Lower leg skin (tissue), 3 donors: ENCODE measurements around the gene DHRS13.

Experiments
- POLR2A ChIP-seq, 2 donors: fragments of 450-650 bp; IDR thresholded peaks; one replicate each; pipeline ENCODE4 v1.6.1; 2016 to 2017; ENCODE audit warnings: antibody characterized with exemption in 2 of 2, mild to moderate bottlenecking in 1 of 2, moderate library complexity in 1 of 2
- TF ChIP-seq, protein P1 (sequence below), 3 donors: fragments of 450-650 bp; IDR thresholded peaks; one replicate each; pipeline ENCODE4 v1.5.1; 2016; ENCODE audit warnings: antibody characterized with exemption in 3 of 3, mild to moderate bottlenecking in 3 of 3, moderate library complexity in 2 of 3

DNA sequence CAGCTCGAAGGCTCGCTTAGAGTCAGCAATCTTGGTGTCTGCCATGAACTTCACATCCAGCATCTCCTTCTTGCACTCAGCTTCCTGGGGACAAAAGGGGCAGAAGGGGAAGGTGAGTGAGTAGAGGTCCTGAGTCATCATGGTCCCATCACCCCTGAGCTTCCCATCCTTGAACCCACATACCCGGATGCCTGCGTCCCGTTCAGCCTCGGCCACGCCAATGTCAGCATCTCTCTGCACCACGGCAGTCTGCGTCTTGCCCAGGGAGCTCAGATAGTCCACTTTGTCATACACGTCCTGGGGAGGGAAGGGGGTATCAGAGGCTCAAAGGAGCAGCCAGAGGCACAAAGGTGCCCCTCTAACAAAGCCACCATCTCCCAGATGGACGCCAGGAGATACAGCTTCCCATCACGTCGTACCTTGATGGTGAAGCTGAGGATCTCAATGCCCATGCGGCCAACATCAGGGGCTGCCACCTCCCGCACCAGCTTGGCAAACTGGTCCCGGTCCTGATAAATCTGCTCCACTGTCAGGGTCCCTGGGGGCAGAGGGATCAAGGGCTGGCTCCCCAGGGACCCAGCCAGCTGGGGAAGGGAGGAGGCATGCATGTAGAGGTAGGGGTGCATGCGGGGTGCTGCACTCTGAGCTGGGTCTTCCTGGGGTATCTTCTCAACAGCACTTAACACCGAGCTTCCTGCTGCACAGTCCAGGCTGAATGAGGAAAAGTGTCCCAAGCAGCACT is 20.6 kb downstream of the DHRS13 start:
- TF ChIP-seq POLR2A (IDR thresholded peaks at IDR 0.05): no peak
- TF ChIP-seq, protein P1, sequence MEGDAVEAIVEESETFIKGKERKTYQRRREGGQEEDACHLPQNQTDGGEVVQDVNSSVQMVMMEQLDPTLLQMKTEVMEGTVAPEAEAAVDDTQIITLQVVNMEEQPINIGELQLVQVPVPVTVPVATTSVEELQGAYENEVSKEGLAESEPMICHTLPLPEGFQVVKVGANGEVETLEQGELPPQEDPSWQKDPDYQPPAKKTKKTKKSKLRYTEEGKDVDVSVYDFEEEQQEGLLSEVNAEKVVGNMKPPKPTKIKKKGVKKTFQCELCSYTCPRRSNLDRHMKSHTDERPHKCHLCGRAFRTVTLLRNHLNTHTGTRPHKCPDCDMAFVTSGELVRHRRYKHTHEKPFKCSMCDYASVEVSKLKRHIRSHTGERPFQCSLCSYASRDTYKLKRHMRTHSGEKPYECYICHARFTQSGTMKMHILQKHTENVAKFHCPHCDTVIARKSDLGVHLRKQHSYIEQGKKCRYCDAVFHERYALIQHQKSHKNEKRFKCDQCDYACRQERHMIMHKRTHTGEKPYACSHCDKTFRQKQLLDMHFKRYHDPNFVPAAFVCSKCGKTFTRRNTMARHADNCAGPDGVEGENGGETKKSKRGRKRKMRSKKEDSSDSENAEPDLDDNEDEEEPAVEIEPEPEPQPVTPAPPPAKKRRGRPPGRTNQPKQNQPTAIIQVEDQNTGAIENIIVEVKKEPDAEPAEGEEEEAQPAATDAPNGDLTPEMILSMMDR (IDR thresholded peaks at IDR 0.05): no peak
